ENCODE data around the gene ABCC8. TPM values are rescaled to one million over a fixed set of nuclear protein-coding genes. Genes with fewer than 3 reads are reported as not detected.

The ABCC8 gene
- total RNA-seq (2021) (3.9 to 7.3 TPM (median 4.1 TPM) in 3 replicates), Bru-seq, nascent RNA (percentile 24 among the genes with signal in this experiment)
- long read RNA-seq, experiment 1, full-length matches to known transcripts: 1 of 6 reads
- long read RNA-seq, experiment 1, partial matches to known transcripts: 2 of 6 reads
- long read RNA-seq, experiment 1, other reads (novel, unspliced or antisense): 3 of 6 reads
- long read RNA-seq, experiment 2: 0 reads
- long read RNA-seq, experiment 3: 0 reads

DNA sequence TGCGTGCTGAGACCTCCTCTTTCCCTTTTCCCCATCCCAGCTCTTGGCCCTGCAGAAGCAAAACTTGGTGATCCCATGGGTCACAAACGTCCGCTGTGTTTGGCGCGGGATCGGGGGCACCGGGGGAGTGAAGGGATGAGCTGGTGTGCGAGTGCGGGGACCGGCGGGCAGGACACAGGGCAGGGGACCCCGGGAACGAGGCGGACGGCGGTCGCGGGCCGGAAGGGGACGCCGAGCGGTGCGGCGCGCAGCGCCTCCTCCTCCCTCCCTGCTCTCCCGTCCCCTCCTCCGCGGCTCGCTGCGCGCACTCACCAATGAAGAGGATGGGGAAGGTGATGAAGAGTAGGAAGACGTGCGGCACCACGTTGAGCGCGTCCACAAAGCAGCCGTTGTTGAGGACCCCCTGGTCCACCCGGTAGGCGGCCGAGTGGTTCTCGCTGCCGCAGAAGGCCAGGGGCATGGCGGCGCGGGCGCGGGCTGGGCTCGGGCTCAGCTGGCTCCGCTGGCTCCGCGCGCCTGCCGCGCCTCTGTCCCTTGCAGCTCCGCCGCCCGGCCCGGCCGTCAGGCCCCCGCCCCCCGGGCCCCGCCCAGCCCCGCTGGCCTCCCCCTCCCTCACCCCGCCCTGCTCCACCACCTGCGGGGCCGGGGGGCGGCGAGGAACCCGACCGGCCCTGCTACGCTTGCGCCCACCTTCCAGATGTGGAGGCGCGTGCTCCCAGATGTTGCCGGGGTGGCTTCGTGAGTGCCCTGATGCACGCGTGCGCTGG is at the start of gene ABCC8:
ABCC8 (minus strand) TSS at position 529 of the 767 bp plus-strand sequence; CDS start at position 460, 69 bp downstream.
- ChIA-PET POLR2A (interaction anchor here (0.7 kb wide), 1 partner anchor 19 kb away, joined by 3 read pairs; no protein-coding TSS in a partner anchor), CTCF (interaction anchor here (0.5 to 6.3 kb wide), 14 partner anchors 18 to 122 kb away, joined by 3 to 56 read pairs (median 4); partner anchors contain the start of genes KCNJ11 and OTOG)
- Mint-ChIP-seq H3K36me3 (no peaks in the 10 kb centered on the region), H3K9me3 (no peaks in the 10 kb centered on the region), H3K4me1 (peaks cover 28% of the 10 kb centered on the region), H3K4me3 (peak within 1 kb of the TSS; percentile 80), H3K27ac (no peak within 1 kb of the TSS), H3K27me3 (ENCODE audit: low read depth) (peaks cover 63% of the 10 kb centered on the region)
- ATAC-seq (peak; percentile 26), DNase-seq (ENCODE audit: low spot score) (peak; percentile 58)
- TF ChIP-seq PRDM15 (CRISPR knock-in tag; IDR thresholded peaks at IDR 0.05): 0 out of 2 replicates have a peak, but pooled peaks have one; percentile 4
- no peak for TF ChIP-seq OVOL2 (CRISPR knock-in tag; IDR thresholded peaks at IDR 0.05; ENCODE audit: borderline replicate concordance)
- TF ChIP-seq GTF2I (CRISPR knock-in tag; conservative IDR thresholded peaks at IDR 0.05): no peak
- no peak for TF ChIP-seq CTCF (IDR thresholded peaks at IDR 0.05)
- TF ChIP-seq, protein P1, sequence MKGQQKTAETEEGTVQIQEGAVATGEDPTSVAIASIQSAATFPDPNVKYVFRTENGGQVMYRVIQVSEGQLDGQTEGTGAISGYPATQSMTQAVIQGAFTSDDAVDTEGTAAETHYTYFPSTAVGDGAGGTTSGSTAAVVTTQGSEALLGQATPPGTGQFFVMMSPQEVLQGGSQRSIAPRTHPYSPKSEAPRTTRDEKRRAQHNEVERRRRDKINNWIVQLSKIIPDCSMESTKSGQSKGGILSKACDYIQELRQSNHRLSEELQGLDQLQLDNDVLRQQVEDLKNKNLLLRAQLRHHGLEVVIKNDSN (CRISPR knock-in tag; IDR thresholded peaks at IDR 0.05): no peak
- no peak for TF ChIP-seq IRF2 (CRISPR knock-in tag; IDR thresholded peaks at IDR 0.05; ENCODE audit: borderline replicate concordance, low read depth)
- TF ChIP-seq, protein P2, sequence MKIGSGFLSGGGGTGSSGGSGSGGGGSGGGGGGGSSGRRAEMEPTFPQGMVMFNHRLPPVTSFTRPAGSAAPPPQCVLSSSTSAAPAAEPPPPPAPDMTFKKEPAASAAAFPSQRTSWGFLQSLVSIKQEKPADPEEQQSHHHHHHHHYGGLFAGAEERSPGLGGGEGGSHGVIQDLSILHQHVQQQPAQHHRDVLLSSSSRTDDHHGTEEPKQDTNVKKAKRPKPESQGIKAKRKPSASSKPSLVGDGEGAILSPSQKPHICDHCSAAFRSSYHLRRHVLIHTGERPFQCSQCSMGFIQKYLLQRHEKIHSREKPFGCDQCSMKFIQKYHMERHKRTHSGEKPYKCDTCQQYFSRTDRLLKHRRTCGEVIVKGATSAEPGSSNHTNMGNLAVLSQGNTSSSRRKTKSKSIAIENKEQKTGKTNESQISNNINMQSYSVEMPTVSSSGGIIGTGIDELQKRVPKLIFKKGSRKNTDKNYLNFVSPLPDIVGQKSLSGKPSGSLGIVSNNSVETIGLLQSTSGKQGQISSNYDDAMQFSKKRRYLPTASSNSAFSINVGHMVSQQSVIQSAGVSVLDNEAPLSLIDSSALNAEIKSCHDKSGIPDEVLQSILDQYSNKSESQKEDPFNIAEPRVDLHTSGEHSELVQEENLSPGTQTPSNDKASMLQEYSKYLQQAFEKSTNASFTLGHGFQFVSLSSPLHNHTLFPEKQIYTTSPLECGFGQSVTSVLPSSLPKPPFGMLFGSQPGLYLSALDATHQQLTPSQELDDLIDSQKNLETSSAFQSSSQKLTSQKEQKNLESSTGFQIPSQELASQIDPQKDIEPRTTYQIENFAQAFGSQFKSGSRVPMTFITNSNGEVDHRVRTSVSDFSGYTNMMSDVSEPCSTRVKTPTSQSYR (CRISPR knock-in tag; IDR thresholded peaks at IDR 0.05): no peak
- TF ChIP-seq ATF6 (CRISPR knock-in tag; IDR thresholded peaks at IDR 0.05): no peak
- no peak for TF ChIP-seq NFYB (CRISPR knock-in tag; conservative IDR thresholded peaks at IDR 0.05; ENCODE audit: low read depth)
- TF ChIP-seq, protein P3, sequence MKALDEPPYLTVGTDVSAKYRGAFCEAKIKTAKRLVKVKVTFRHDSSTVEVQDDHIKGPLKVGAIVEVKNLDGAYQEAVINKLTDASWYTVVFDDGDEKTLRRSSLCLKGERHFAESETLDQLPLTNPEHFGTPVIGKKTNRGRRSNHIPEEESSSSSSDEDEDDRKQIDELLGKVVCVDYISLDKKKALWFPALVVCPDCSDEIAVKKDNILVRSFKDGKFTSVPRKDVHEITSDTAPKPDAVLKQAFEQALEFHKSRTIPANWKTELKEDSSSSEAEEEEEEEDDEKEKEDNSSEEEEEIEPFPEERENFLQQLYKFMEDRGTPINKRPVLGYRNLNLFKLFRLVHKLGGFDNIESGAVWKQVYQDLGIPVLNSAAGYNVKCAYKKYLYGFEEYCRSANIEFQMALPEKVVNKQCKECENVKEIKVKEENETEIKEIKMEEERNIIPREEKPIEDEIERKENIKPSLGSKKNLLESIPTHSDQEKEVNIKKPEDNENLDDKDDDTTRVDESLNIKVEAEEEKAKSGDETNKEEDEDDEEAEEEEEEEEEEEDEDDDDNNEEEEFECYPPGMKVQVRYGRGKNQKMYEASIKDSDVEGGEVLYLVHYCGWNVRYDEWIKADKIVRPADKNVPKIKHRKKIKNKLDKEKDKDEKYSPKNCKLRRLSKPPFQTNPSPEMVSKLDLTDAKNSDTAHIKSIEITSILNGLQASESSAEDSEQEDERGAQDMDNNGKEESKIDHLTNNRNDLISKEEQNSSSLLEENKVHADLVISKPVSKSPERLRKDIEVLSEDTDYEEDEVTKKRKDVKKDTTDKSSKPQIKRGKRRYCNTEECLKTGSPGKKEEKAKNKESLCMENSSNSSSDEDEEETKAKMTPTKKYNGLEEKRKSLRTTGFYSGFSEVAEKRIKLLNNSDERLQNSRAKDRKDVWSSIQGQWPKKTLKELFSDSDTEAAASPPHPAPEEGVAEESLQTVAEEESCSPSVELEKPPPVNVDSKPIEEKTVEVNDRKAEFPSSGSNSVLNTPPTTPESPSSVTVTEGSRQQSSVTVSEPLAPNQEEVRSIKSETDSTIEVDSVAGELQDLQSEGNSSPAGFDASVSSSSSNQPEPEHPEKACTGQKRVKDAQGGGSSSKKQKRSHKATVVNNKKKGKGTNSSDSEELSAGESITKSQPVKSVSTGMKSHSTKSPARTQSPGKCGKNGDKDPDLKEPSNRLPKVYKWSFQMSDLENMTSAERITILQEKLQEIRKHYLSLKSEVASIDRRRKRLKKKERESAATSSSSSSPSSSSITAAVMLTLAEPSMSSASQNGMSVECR (CRISPR knock-in tag; IDR thresholded peaks at IDR 0.05; ENCODE audit: borderline replicate concordance): no peak
- no peak for TF ChIP-seq ZNF396 (CRISPR knock-in tag; IDR thresholded peaks at IDR 0.05; ENCODE audit: borderline replicate concordance)
- TF ChIP-seq ZNF138 (CRISPR knock-in tag; conservative IDR thresholded peaks at IDR 0.05): no peak
- TF ChIP-seq USF2 (CRISPR knock-in tag; IDR thresholded peaks at IDR 0.05): no peak
- TF ChIP-seq NR3C1 (CRISPR knock-in tag; conservative IDR thresholded peaks at IDR 0.05; ENCODE audit: low read depth): 0 out of 2 replicates have a peak, but pooled peaks have one; percentile 76
- TF ChIP-seq, protein P4, sequence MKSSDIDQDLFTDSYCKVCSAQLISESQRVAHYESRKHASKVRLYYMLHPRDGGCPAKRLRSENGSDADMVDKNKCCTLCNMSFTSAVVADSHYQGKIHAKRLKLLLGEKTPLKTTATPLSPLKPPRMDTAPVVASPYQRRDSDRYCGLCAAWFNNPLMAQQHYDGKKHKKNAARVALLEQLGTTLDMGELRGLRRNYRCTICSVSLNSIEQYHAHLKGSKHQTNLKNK (CRISPR knock-in tag; IDR thresholded peaks at IDR 0.05): no peak
- TF ChIP-seq NFATC4 (CRISPR knock-in tag; IDR thresholded peaks at IDR 0.05): no peak

Measured in WTC11 (cell line).